Measurements from ENCODE around the gene ADD1.
"Not testable (repeated sequence)": the region's sequence is repeated elsewhere in the genome, so short reads cannot be mapped to it uniquely, and the experiment has no call there.

Gene ADD1

DNA sequence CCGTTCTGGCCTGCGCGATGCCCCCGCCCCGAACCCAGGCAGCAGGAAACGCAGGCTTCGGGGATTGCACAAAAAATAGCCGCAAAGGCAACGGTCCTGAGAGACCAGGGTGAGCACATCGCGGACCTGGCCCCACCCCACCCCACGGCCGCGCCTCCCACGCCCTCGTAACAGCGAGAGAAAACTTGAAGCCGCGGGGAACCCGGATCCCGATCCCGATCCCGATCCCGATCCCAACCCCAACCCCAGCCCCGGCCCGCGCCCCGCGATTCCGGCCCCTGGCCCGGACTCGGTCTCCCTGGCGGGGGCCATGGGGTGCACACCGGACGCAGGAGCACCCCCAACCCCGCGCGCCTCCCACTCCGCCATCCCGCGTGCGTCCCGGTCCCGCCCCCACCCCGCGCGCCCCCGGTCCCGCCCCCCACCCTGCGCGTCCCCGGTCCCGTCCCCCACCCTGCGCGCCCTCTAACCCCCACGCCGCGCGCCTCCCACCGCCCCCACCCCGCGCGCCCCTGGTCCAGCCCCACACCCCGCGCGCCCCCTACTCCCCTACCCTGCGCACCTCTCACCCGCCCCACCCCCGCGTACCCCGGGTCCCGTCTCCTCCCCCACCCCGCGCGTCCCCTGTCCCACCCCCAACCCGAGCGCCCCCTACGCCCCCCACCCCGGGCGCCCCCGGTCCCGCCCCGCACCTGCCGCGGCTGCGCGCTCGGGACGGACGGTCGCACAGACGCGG is 90.6 kb downstream of the ADD1 start:
- peak; percentile 45 for DNase-seq (ENCODE audit: low read depth)

DNA sequence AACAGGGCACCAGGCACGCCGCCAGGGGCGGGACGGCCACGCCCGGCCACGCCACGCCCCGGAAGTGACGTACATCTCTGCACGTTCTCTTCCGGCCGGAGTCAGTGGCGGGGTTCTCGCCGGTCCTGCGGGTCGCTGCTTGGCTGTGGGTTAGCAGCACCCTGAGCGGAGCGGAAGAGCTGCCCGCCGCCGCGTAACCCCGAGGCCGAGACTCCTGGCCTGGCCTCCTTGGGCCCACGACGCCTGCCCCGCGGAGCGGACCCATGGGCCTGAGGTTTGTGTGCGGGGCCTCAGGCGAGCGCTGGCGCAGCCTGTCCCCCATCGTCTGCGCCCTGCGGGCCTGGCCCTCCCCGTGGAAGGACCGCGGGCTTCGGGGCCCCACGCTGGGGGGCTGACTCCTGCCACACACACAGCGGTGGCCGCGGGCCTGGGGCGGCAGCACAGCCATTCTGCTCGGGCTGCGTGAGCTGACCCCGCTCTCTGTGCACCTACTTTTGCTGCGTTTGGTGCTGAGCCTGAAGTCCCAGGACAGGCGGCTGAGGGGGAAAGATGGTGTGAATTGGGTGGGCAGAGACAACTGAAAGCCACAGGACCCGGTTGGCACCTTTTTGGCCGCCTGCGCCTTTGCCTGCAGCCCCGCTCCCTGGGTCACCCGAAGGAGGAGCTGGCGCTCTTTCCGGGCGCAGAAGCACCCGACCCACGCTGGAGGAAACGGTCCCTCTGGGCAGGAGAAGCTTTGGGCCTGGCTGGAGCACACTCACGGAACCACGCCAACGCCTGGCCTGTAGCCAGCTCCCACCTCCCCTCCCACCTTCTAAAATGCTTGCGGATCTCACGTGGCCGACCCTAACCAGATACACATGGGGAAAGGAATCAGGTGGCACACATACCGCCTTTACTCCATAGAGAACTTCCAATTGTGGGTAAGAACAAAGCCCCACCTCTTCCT is 91.4 kb downstream of the ADD1 start:
- peak; percentile 98 for DNase-seq (ENCODE audit: low read depth)

DNA sequence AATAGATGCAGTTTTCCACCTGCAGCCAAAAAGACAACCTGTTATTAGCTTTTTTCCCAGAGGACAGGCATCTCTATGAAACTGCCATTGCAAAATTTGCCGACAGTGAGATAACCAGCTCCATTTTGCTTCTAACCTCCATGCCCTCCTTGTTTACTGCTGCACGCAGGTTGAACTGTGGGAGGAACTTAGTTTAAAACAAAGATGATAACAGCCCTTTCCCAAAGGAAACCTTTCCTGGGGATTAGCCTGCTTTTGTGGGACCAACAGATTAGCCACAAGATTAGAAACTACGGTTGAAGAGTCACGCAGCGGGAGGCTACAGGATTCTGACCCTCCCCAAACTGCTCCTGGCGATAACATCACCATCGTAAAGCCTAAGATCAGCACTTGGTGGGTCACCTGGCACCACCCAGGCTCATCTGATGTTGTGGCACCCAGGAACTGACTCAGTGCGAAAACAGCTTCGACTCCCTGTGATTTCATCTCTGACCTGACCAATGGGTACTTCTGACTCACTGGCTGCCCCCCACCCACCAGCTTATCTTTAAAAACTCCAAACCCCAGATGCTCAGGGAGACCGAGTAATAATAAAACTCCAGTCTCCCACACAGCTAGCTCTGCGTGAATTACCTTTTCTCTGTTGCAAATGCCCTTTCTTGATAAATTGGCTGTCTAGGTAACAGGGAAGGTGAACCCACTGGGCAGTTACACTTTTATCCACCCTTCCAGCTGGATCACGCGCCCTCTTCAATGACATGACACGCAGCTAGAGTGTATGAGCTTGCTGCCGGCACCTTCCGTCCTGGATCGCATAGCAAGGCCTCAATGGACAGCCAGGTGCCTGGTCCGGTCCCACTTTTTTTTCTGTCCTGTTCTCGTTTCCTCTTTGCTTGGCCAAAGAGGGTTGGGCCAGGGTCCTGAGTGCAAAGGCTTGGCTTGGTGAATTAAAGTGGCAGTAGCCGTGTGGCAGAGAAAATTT is 92.4 kb downstream of the ADD1 start:
- DNase-seq (ENCODE audit: low read depth), result peak; percentile 74

DNA sequence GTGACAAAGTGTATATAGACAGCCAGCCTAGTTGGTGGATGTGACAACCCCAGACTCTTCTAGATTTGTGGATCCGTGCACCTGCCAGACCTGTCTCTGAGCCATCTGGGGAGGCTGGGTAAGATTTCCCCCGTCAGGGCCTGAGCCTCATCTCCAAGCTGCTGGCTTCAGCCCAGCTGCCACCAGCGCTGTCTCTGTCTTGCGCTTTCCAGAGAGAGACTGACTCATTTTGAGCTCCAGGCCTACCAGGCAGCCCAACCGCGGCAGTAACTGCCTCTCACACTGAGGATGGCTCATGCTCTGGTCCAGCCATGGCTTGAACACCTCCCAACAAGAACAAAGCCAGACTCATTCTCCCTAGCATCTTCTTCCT is 93.1 kb downstream of the ADD1 start:
- DNase-seq (ENCODE audit: low read depth), result peak; percentile 67

DNA sequence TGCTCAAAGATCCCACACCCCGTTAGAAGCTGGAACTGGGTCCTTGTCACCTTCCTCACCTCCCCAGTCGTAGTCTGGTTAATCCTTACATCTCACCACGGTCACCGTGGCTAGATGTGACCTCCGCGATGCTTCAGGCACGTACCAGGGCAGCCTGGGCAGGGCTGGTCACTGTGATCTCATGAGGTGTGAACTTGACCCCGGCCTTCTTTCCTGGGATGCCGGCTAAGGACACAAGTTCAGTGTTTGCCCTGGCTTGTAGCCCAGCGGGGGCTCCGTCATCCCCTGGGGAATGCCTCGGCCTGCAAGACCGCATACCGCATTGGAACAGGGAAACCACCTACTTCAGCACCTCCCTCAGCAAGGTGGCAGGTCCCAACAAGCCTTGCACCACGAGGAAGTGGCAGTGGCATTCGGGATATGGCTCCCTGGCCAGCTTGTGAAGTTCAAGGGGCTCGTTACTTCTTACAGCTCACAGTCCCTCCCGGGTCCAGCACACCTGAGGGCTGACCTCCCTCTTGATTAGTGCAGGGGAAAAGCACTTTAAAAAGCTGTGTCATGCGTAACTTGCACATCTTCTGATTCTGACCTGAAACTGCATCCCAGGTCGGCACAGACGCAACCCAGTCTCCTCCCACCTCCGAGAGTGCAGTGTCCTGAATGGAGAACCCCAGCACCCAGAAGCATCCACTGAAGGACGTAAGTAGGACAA is 93.7 kb downstream of the ADD1 start:
- DNase-seq (ENCODE audit: low read depth), result no peak

DNA sequence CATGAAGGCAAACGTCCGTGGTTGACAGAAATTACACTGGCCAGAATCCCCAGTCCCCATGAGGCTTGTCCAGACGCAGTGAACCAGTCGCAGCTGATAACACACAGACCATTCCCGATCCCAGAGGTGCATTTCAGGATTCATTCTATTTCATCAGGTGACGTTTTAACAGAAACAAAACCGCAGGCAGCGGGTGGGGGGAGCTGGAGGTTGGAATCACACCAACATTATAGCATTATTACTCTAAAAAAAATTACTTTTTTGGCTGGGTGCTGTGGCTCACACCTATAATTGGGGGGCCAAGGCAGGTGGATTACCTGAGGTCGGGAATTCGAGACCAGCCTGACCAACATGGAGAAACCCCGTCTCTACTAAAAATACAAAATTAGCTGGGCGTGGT is 94.3 kb downstream of the ADD1 start:
- no peak for DNase-seq (ENCODE audit: low read depth)

DNA sequence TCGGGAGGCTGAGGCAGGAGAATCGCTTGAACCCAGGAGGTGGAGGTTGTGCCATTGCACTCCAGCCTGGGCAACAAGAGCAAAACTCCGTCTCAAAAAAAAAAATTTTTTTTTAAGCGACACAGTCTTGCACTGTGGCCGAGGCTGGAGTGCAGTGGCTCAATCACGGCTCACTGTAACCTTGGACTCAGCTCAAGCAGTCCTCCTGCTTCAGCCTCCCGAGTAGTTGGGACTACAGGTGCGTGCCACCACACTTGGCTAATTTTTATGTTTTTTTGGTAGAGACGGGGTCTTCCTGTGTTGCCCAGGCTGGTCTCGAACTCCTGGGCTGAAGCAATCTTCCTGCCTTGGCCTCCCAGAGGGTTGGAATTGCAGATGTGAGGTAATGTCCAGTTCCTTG is 94.8 kb downstream of the ADD1 start:
- not testable (repeated sequence) for DNase-seq (ENCODE audit: low read depth)

DNA sequence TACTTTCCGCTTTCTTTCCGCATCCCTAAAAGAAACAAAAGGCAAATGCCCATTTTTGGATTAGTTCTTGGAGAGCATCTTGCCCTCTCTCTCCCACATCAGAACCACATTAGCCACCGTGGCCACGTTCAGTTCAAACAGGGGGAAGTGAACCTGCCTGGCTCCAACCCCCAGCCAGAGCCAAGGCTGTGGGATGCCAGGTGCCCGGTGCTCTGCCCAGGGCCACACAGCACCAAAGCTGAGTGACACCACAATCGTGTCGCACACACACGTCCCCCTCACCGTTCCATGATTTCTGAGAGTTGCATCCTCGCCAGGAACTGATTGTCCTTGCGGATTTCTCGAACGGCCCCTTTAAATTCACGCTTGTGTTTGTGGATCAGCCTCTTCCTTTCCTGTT is 95.3 kb downstream of the ADD1 start:
- DNase-seq (ENCODE audit: low read depth), result no peak

DNA sequence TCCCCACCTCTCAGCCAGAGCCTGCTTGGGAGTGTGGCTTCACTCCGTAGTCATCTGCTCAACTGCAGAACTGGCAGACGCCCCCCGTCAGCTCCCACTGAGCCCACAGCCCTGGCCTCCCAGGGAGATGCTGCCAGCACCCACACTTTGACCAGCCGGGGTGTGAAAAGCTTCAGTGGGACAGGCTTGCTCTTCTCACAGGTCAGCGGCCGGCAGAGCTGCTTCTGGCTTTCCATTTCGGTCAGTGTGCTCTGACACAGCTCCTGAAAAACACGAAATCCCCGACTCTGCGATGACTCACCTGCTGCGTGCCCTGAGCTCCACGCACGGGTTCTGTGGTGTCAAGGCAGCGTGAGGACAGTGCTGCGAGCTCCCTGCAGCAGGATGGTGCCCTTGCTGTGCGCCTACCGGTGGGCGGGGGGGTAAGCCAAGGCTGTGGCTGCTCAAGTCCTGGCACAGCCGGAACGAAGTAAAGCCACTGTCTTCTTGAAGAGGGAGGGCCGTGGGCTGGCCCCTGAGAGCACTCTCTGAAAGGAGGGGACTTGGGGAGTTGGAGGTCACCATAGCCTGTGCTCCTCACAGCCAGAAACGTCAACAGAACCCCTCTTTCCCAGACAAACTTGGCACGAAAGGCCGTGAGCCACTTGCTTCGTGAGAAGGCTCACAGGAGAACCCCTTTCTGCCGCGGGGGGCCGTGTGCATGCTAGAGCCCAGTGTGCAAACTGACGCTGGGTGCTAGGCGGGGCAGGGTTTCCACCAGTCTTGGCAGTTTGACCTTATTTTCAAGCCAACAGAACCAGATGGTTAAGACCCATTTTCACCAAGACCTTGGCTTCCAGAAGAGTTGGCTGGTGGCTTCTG is 96.0 kb downstream of the ADD1 start:
- no peak for DNase-seq (ENCODE audit: low read depth)

DNA sequence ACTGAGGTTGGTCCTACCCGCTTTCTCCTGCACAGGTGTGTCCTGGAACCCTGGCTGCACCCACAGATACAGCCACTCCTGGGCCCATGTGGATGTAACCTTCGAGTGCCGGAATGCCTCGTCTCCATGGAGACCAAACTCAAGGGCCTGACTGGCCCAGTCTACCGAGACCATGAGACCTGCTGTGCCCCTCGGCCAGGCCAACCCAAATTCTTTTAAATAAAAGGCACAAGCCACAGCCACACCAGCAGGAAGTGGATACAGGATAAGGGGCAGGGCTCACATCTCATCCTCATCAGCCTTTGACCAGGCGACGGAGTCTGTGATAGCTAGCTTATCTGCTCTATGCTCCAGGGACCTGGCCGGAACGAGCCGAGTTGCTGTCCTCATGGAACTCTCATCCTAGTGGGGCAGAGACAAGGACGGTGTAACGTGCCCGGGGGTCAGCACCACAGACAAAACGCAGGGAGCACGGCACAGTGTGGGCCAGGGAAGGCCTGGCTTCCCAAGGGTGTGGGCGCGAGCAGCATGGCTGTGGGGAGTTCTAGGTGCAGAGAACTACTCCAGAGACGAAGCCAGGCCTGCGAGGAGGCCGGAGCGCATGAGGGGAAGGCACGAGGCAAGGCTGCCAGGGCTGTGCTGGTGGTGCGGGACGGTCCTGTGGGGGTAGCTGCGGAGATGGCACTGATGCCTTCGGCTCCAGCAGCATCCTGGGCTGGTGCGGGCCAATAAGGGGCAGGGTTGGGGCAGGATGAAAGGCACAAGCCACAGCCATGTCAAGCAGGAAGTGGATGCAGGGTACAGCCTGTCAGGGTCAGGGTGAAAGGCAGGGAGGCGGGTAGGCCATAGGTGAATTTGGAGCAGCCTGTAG is 96.9 kb downstream of the ADD1 start:
- DNase-seq (ENCODE audit: low read depth), result no peak

DNA sequence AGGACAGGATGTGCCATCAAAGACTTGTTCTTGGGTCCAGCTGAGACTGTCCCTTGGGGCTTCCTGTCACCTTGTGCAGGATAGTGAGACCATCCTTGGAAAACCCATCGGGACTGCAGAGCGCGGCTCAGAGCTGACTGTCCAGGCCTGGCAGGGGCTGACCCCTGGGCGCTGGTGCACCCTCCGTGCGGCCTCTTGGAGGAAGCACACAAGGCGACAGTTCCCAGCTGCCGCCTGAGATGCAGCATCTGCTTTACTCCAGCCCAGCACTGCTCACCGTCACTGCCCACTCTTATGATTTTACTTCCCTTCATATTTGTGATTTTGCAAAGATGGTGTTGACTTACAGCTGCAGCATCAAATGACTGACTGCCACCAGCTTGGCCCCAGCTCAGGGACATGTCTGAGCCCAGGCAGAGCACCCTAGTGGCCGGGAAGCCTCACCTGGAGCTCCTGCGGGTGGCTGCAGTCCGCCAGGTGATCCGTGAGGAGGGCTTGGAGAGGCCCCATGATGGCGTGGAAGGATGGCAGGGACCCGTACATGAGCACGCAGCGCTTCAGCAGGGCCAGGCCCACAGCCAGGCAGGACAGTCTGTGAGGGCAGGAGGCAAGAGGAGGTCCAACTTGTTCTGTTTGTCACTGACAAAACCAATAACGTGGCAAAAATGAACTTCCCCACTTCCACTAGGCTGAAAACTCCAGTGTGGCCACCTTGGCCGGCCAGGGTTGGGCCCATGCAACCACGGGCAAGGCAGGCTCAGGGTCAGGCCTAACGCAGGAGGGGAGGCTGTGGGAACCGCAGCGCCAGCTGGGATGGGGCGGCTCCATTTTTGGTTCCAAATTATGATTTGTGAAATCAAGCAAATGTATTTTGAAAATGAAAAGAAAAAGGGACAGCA is 97.7 kb downstream of the ADD1 start:
- DNase-seq (ENCODE audit: low read depth), result no peak

DNA sequence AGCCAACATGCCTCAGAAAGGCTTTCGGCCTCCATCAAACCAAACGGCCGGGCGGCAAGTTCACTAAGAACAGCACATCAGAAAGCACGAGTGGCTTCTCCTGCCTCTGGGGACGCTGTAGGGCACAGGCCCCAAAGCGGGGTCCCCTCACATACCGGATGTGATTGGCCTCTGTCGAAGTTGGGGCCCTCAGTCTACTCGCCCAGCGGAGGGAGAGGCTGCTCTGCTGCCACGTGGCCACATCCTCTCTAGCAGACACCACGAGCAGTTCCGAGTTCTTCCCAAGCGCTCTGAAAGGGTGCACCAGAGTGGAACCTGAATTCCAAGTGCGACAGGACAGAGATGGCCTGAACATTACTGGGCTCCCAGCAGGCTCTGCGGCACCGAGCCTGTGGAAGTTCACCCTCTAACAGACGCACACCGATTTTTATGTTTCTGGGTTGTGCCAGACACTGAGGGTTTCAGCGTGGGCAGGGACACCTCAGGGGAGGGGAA is 98.4 kb downstream of the ADD1 start:
- DNase-seq (ENCODE audit: low read depth), result no peak

DNA sequence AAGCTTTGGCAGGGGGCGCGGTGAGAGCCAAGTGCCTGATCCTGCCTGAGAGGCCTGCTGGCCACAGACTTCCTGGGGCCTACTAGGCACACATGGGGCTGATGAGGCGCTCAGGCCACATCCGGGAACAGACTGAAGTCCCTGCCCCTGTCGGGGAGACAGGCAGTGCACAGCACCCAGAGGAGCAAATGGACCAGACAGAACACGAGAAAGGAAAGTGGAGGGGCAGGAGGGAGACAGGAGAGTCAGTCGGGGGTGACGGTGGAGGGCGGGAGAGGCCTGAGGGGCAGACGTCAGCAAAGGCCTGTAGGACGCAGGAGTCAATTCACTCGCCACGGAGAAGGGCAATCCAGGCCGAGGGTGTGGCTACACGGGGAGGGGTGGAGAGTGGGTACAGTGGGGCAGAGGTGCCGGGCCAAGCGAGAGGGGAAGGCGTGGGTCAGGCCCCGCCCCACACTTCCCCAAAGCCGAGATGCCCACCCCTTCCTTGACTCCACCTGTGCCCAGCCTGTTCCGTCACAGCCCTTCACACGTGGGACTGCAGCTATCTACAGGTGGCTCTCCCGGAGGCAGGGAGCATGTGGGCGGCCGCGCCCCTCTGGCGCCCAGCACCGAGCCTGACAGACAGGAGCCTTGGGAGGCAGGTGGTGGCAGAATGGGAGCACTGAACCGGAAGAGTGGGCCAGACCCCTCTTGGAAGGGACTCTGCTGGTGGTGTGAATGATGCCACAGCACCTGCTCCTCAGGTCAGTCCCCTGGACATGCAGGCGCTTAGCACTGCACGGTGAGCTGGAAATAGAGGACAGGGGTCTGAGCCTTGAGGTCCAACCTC is 99.1 kb downstream of the ADD1 start:
- DNase-seq (ENCODE audit: low read depth), result no peak

DNA sequence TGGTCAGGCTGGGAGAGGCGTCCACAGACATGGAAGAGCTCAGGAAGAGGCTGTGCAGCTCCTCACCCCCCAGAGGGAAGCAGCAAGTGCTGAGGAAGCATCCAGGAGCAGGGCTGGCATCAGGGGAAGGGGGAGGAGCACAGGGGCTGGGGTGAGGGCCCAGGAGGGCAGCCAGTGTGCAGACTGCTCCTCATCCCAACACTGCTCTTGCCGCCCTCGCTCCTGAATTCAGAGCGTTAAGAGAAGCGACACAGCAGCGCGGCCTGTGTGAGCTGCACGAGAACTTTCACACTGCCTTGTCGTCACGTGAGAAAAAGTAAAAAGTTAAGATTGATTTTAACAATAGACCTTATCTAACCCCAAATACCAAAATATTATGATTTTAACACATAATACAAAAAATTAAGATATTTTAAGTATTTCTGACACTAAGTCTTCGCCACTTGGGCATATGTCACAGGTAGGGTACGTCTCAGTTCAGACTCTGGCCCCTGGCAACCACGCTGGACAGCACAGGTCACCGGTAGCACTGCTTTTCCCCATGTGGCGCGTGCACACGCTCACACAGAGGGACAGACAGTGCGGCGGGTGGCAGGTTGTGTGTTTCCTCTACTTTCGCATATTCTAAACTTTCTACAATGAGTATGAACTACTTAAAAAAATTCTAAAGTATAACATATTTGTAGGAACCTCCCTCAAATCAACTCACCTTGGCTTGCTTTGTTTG is 99.9 kb downstream of the ADD1 start:
- no peak for DNase-seq (ENCODE audit: low read depth)

DNA sequence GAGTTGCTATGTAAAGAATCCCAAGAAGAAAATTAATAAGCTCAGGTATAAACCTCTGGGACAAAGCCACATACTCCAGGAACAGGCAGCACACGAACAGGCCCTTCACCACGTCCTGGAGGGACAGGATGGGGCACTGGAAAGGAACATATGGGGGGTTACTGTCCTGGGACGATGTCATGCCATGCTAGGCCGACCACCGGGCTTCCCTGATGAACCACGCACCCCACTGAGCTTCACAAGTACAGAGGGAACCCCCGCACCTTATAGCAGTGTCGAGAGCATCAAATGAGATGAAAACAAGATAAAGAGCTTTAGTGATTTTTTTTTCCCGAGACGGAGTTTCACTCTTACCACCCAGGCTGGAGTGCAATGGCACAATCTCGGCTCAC is 100.4 kb downstream of the ADD1 start:
- no peak for DNase-seq (ENCODE audit: low read depth)

Data from activated T-cell treated with anti-CD3 and anti-CD28 coated beads for 48 hours (primary cell).